GM12874 (cell line): ENCODE data around the gene CHCHD3.

ENCODE experiments used
- TF ChIP-seq, protein P1 (sequence below): IDR thresholded peaks from 2 replicates; pipeline ENCODE4 v1.5.1; 2011; ENCODE audit warnings: low read depth, mild to moderate bottlenecking, control low read depth, low read length, moderate library complexity; ENCODE audit not compliant: insufficient read depth

CHCHD3 gene

DNA sequence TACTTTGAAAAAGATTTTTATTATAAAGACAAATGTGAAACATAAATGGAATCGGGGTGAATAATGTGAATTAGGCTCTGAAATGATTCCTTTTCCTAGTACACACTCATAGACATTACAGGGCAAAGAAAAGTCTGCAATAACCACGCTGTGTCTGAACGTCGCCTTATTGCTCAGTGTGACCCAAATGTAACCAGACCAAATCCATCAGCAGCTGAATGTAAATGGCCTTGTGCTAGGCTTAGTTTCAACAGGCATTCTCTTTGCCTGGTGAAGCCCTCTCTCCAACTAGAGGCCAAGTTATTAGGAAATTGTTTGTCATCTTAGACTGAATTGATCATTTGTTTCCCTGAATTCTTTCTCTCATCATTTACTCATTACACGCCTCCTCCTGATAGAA is 225.5 kb downstream of the CHCHD3 start:
- TF ChIP-seq, protein P1, sequence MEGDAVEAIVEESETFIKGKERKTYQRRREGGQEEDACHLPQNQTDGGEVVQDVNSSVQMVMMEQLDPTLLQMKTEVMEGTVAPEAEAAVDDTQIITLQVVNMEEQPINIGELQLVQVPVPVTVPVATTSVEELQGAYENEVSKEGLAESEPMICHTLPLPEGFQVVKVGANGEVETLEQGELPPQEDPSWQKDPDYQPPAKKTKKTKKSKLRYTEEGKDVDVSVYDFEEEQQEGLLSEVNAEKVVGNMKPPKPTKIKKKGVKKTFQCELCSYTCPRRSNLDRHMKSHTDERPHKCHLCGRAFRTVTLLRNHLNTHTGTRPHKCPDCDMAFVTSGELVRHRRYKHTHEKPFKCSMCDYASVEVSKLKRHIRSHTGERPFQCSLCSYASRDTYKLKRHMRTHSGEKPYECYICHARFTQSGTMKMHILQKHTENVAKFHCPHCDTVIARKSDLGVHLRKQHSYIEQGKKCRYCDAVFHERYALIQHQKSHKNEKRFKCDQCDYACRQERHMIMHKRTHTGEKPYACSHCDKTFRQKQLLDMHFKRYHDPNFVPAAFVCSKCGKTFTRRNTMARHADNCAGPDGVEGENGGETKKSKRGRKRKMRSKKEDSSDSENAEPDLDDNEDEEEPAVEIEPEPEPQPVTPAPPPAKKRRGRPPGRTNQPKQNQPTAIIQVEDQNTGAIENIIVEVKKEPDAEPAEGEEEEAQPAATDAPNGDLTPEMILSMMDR = no peak

DNA sequence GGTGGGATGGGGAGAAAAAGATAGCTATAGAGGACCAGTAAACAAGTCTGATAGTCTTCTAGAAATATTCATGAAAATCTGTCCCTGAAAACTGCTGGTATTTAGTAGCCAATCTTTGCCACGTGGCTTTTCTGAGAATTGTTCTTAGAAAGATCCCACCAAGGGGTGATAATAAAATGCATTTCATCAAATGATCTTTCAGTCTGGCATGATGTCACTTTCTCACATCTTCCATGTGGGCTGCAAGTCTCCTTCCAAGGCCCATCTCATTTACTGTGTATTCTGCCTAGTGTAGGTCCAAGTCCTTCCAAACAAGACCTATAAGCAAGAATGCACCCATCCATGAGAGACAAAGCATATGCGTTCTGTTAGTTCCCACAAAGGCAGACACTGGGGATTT is 226.0 kb downstream of the CHCHD3 start:
- TF ChIP-seq, protein P1 = no peak

DNA sequence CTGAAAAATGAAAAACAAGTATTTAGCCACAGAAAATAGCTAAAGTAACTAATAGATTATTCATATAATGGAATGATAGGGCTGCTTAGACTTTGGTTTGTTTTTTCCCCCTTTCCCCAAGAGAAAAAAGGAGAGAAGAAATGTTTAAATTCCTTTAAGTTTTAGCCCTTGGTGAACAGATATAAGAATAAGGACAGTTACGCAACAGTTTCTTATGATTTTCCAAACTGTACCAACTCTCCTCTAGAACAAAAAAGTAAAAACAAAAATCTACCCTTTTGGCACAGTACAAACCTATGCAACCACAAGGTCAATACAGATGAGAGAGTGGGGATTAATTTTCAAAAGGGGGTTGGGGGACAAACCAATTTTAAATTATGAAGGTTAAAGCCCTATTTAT is 227.7 kb downstream of the CHCHD3 start:
- TF ChIP-seq, protein P1 = no peak

DNA sequence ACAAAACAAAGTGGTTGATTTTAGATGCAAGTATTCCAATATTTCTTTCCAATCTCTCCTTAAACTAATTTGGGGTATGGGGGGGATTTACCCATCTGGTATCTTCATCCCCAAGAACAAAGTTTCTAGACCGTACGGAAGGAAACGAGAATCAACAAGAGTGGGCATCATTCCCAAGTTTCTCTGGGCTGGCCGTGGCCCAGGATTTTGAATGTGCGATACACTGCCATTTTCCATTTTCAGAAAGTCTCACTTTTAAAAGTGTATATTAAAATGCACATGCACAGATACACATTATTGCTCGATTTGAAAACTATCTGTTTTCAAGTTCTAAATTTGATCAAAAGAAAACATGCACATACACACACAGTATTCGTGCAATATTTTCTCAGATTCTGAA is 234.5 kb downstream of the CHCHD3 start:
- TF ChIP-seq, protein P1 = no peak

DNA sequence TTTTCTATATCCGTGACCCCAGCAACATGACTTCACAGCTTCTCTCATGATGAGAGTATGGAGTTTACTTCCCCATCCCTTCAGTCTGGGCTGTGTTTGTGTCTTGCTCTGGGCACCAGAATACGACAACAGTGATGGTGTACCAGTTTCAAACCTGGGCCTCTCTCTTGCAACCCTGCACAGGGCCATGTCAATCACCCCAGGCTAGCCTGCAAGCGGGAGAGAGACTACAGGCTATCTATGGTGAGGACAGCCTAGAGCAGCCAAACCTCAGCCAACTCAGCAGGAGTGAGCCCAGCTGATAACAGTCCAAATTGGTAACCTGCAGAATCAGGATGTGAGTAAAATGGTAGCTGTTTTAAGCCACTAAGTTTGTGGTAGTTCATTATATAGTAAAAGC is 235.8 kb downstream of the CHCHD3 start:
- TF ChIP-seq, protein P1 = no peak

DNA sequence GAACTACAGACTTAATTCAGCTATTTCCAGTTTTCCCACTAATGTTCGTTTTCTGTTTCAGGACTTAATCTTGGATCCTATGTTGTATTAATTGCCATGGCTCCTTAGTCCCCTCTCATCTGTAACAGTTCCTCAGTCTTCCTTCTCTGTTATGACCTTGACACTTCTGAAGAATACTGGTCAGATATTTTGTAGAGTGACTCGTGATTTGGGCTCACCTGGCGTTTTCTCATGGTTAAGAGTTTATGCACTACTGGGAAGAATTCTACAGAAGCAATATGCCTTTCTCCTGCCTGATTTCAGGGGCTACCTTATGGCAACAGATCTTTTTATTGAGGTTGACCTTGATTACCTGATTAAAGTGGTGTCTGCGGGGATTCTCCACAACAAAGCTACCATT is 239.4 kb downstream of the CHCHD3 start:
- TF ChIP-seq, protein P1 = no peak

DNA sequence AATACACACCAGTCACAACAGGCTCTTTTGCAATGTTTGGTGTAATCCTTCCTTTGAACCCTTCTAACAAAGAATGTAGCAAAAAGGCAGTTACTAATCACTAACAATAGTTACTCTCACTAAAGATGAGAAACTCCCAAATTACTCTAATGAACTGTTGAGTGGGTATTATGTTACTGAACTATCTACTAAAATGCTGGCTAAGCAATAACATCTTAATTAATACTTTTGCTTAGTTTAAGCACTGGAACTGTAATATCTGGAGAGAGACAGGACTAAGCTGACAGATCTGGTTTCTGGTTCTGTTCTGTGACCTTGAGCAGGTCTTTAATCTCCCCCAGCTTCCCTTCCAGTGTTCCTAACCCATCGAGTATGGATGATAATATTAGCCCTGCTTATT is 241.7 kb downstream of the CHCHD3 start:
- TF ChIP-seq, protein P1 = no peak

DNA sequence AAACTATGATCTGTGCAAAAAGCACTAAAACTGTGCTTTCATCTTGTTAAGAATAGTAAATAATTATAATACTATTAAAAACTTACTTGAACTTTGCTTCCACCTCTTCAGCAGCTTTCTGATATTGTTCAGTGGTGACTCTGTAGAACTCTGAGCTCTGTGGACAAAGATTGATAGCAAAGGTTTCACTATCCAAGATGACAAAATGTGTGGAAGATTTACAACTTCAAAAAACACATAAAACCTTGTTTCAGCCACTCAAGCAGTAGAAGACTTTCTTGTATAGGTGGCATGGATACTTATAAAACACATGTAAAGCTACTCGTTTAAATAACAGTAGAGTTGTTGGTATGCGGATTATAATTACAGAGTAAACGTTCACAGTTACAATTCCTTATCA is 243.6 kb downstream of the CHCHD3 start:
- TF ChIP-seq, protein P1 = no peak
